ENCODE measurements around the gene SLA2.
A peak's percentile ranks its signal among the peaks of the same experiment; 100 is the strongest.
"Not testable (repeated sequence)": the region's sequence is repeated elsewhere in the genome, so short reads cannot be mapped to it uniquely, and the experiment has no call there.

Gene SLA2

DNA sequence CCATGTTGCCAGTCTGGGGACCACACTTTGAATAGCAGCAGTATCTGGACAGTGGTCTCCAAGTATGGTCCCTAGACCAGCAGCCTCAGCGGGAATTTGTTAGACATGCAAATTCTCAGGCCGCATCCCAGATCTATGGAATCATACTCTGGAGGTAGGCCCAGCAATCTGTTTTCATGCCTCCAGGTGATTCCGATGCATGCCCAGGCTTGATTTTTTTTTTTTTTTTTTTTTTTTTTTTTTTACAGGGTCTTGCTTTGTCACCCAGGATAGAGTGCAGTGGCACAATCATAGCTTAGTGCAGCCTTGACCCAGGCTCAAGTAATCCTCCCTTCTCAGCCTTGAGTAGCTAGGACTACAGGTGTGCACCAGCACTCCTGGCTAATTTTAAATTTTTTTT lies 682 bp upstream of the SLA2 start:
- DNase-seq (ENCODE audit: low read depth in 2 of 2, low spot score in 1 of 2) = no peak

DNA sequence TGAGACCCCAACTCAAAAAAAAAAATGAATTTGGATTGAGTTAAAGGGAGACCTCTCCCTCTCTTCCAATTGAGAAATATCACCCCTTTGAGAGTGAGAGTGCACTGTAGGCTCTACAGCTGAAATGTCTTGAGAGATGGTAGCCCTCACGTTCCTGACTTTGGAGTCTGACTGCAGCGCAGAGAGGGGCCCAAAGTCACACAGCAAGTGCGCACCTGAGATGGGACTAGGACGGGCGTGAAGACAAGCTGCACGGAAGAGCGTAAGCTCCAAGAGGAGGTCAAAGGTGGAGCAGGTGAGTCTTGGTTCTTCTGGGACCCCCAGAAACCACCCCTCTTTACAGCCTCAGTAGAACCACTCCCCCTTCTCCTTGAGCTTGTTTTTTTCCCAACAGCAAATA lies 643 bp downstream of the SLA2 start:
- no peak for DNase-seq (ENCODE audit: low read depth in 2 of 2, low spot score in 1 of 2)

DNA sequence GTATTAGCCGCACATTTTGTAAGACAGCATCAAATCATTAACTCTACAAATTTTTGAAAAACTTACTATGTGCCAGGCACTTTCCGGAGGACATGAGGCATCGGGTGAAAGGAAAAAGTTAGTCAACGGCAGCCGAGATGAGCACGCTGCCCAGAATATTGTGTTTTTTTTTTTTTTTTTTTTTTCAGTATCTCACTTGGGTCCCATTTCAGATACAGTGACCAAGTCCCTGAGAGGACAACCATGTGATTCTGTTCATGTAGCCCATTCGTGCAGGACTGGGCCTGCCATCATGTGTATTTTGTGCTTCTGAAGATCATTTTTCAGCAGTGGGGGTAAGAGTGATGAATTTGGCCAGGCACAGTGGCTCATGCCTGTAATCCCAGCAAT lies 1.3 kb downstream of the SLA2 start:
- peak; percentile 20 to 38 for DNase-seq (ENCODE audit: low read depth in 2 of 2, low spot score in 1 of 2)

DNA sequence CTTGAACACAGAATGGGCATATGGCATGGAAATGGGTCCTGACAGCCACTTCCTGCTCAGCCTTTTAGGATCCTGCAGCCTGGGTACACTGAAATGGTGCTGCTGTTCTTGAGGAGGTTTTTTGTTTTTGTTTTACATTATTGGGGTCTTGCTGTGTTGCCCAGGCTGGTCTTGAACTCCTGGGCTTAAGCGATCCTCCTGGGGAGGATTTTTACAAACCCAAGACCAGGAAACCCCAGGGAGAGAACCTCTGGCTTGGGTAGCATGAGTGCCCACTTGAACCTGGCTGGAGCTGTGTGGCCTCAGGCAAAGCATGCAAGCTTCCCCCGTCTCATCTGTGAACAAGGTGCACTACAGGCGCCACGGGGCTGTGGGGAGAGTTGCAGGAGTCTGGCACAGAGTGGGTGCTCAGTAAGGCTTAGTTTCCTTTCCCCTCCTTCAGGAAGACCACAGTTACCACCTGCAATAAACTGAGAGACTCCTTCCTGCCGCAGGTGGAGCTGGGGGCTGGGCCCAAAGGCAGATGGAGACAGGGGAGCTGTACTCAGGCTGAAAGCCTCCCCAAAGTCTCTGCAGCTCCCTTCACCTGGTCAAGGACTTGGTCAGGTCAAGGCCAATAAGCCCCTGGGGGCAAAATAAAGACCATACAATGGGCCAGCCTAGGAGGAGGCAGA lies 1.8 kb downstream of the SLA2 start:
- peak; percentile 17 to 47 for DNase-seq (ENCODE audit: low read depth in 2 of 2, low spot score in 1 of 2)

DNA sequence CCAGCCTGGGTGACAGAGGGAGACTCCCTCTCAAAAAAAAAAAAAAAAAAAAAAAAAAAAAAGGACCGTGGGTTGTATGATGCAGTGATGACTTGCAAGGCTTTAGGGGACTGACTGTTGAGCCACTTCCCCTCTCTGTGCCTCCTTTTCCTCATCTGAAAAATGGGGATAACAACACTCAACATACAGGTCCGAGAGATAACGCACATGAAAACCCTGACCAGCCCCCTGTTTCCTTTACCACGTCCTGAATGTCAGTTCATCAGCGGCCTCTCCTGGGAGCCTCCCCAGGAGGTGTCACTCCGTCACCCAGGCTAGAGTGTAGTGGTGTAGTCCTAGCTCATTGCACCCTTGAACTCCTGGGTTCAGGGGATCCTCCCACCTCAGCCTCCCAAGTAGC lies 3.9 kb downstream of the SLA2 start:
- DNase-seq (ENCODE audit: low read depth in 2 of 2, low spot score in 1 of 2) = no peak

DNA sequence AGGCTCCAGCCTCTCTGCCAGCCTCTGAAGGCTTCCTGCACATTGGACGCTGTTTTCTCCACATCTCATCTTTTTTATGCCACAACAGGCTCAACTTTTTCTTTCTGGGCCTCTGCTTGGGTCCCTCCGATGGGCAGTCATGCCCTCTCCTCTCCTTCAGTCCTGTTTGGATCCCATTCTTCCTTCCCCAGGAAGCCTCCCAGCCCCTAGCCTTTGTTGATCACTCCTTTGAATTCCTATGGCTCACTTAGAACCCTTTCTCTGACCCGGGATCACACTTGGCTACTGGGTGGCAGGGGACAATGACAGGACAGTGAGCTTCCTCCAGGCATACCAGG lies 4.5 kb downstream of the SLA2 start:
- DNase-seq (ENCODE audit: low read depth in 2 of 2, low spot score in 1 of 2) = no peak

DNA sequence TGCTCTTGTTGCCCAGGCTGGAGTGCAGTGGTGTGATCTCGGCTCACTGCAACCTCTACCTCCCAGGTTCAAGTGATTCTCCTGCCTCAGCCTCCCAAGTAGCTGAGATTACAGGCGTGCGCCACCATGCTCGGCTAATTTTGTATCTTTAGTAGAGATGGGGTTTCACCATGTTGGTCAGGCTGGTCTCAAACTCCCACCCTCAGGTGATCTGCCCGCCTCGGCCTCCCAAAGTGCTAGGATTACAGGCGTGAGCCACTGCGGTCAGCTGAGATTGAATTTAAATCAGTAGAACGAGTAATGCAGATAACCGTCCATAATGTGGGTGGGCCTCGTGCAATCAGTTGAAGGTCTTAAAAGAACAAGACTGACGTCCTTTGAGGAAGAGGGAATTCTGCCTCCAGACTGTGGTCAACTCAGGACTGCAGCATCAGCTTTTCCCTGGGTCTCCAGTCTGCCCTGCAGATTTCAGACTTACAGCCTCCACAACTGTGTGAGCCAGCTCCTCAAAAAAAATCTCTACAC lies 7.1 kb downstream of the SLA2 start:
- DNase-seq (ENCODE audit: low read depth in 2 of 2, low spot score in 1 of 2) = not testable (repeated sequence)

DNA sequence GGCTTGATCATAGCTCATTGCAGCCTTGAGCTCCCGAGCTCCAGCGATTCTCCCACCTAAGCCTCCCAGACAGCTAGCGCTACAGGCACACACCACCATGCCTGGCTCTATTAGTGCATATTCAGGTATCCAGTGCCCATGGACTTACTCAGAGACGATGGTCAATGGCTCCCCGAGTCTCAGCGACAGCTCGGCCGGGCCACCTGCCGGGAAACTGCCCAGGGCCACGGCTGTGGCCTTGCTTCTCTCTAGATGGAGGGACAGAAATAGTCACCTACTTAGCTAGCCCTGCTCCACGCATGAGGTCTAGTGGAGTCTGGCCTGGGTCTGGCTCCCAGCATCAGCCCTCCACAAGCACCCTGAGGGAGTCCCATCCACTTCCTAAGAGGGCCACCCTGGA lies 11.7 kb downstream of the SLA2 start:
- no peak for DNase-seq (ENCODE audit: low read depth in 2 of 2, low spot score in 1 of 2)

DNA sequence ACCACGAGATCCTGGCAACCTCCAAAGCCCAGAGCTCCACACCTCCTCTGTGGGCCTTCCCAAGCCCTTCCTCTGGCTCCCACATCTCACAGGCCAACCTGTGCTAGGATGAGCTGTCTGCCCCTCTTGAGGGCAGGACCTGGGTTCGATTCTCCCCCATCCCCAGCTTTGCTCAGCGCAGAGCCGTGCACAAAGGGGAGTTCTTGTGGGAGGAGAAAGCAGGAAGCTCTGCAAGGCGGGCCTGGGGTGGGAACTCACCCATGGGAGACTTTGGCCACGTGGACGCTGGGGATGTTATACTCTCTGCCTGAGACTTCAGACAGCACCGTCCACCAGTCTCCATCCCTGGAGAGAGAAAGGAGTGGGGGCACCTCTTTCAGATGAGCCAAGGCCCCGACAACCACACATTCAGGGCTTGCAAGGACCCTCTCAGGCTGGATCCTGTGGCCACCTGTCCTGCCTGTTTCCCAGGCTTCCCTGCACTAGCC lies 12.7 kb downstream of the SLA2 start:
- no peak for DNase-seq (ENCODE audit: low read depth in 2 of 2, low spot score in 1 of 2)

DNA sequence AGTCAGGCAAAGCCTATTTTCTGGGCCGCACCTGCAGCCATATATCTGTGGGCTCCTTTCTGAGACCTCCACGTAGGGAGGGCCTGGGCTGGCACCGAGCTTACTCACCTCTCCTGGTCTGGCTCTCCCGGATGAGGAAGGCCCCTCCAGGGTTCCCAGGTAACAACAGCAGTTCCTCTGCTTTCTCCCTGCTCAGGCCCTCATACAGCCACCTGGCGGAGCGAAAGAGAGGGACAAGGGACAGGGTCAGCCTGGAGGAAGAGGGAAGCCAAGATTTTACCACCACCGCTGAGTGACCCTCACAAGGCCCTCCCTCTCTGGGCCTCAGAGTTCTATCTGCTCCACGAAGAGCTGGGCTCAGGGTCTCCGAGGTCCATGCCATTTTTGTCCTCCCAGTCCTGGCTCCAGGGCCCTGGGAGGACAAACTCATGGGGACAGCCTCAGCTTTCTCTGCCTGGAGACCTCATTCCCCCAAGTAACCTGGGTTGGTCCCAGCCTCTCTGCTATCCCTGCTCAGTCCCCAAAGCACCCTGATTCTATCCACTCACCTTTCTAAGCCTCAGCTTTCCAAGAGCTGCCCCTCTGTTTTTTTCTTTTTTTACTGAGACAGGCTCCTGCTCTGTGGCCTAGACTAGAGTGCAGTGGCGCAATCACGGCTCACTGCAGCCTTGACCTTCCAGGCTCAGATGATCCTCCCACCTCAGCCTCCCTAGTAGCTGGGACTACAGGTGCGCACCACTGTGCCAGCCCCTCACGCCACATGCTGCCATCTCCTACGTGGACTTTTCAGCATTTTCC lies 13.3 kb downstream of the SLA2 start:
- no peak for DNase-seq (ENCODE audit: low read depth in 2 of 2, low spot score in 1 of 2)

DNA sequence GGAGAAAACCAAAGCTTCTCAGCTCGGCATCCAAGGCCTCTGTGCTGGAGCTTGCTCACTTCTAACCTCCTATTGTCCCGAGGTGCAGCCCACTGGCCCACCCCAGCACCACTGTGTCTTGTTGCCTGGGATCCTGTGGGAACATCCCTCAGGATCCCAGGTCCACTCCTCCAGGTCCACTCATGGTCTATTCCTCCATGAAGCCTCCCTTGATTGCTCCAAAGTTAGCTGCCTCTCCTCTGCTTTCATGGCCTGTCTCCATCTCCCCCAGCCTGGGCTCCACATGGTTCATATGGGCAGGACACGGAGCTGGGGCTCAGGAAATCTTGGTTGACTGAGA lies 13.9 kb downstream of the SLA2 start:
- no peak for DNase-seq (ENCODE audit: low read depth in 2 of 2, low spot score in 1 of 2)

DNA sequence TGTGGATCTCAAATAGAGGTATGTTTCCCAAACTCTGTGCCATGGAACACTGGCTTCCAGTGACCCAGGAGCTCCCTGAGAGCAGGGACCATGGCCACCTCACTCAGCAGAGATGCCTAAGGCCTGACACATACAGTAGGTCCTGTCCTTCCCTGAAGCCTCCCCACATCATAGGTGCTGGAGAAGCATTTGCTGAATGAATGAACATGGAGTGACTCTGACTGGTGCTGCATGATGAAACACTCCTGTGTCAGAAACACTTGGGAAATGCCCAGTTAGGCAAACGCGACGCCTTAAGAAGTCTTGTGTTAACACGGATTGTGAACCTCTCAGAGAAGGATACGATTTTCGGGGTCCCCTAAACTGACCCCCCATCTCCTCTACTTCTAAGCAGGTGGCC lies 14.3 kb downstream of the SLA2 start:
- DNase-seq (ENCODE audit: low read depth in 2 of 2, low spot score in 1 of 2) = no peak

DNA sequence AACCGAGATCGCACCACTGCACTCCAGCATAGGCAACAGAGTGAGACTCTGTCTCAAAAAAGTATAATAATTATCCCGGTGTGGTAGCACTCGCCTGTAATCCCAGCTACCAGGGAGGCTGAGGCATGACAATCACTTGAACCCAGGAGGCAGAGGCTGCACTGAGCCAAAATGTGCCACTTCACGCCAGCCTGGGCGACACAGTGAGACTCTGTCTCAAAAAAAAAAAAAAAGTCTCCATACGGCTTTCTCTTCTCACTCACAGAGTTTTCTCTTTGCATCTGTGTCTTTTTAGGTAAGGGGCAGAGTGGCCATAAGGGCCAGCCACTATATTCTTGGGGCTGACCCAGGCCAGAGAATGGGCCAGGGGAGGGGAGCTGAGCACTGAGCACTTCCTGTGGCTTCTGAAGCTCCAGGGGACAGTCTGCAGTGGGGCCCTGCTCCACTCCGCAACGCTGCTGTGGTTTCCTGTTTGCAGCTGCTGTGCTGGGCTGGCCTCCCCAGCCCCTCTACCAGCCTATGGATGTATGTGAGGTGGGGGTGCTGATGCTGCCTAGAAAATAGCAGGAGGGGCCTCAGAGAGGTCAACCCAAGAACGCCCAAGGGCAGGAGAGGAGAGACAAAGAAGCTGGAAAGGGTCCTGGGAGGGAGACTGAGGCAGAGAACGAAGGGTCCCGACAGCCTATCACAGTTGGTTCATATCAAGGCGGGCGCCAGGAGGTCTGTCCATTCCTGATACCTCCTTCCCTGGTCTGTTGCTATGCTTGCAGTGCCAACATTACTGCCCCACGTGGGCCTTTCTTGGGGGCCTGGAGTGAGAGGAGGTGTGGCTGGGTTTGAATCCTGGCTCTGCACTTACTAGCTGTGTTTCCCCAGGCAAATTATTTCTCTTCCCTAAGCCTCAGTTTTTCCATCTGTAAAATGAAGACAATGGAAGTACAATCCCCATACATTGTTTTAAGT lies 16.0 kb downstream of the SLA2 start:
- peak in 1 of 2 donors; percentile 7 for DNase-seq (ENCODE audit: low read depth in 2 of 2, low spot score in 1 of 2)

DNA sequence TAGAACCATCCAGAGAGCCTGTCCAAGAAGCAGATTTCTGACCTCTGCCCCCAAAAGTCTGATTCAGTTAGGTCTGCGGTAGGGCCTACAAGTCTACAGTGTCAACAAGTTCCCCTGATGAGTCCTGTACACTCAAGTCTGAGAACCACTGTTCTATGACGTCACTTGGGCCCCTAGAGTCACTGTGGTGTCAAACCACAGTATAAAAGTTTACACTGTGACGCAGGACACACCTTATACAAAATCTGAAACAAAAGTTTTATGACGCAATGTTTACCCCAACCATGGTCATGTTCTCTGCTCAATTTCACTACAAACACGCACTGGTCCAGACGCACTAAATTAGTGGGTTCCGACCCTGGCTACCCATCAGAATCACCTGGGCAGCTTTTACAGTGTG lies 17.9 kb downstream of the SLA2 start:
- peak in 1 of 2 donors; percentile 29 for DNase-seq (ENCODE audit: low read depth in 2 of 2, low spot score in 1 of 2)

DNA sequence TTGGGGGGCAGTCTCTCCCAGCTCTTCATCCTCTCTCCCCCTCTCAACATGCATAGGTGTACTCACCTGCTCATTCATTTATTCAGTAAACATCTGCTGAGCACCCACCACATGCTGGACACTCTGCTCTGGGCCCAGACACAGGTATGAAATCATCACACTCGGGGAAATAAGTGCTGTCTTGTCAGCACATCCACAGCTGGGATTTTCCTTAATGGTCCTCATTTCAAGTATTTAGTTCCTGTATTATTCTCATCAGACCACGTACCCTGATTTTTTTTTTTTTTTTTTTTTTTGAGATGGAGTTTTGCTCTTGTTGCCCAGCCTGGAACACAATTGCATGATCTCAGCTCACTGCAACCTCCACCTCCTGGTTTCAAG lies 21.1 kb downstream of the SLA2 start:
- DNase-seq (ENCODE audit: low read depth in 2 of 2, low spot score in 1 of 2) = no peak

DNA sequence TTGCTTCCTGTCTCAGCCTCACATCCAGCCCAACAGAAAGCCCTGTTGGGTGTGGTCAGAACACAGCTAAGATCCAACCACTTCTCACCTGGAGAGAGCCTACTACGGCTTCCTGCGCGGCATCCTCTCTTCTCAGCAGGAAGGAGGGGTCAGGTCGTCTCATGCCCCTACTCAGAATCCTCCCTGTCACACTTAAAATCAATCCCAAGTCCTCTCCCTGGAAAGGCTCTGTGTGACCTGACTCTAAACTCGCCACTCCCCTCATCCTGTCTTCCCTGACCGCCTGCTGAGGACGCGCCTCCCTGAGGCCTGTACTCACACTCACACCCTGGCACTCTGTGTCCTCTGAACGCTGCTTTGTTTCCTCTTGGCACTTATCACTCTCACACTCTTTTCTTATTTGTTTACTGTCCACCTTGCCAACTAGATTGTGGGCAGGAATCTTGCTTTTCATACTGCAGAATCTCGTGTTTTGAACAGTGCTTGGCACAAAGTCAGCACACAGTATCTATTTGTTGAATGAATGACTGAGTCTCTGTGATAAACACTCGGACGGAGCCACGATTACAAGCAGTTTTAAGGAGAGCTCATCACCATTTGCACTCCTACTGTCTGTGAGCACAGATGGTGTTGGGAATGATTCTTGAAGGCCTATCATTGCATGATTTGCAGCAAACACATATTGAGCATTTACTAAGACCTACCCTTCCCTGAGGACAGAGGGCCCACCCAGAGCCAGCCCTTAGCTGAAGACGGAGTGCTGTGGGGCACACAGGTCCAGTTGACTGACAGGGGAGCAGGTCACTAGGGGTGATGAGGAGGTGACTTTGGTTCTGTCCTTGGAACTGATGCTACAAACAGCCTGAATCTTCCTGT lies 21.7 kb downstream of the SLA2 start:
- DNase-seq (ENCODE audit: low read depth in 2 of 2, low spot score in 1 of 2) = no peak

DNA sequence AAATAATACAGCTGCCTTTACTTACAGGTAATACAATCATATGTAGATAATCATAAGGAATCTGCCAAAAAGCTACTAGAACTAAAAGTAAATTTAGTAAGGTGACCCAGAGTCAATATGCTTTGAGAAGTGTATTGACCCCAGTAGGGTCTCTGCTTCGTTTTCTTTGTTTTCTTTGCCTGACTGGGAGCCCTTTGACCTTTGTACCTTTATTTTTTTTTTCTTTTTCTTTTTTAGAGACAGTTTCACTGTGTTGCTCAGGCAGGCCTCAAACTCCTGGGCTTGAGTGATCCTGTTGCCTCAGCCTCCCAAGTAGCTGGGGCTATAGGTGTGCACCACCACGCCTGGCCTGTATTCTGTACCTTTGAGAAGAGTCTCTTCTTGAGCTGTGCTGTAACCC lies 22.6 kb downstream of the SLA2 start:
- DNase-seq (ENCODE audit: low read depth in 2 of 2, low spot score in 1 of 2) = no peak

DNA sequence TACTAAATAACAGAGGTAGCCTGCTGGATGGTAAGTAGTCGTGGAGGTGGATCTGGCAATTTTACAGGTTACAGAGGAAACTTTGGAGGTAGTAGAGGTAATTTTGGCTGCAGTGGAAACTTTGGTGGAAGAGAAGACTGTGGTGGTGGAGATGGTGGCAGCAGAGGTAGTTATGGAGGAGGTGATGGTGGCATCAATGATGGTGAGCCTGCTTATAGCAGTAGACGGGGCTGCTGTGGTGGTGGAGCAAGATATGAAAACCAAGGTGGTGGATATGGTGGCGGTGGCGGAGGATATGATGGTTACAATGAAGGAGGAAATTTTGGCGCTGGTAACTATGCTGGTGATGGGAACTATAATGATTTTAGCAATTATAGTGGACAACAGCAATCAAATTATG lies 25.1 kb downstream of the SLA2 start:
- no peak for DNase-seq (ENCODE audit: low read depth in 2 of 2, low spot score in 1 of 2)

DNA sequence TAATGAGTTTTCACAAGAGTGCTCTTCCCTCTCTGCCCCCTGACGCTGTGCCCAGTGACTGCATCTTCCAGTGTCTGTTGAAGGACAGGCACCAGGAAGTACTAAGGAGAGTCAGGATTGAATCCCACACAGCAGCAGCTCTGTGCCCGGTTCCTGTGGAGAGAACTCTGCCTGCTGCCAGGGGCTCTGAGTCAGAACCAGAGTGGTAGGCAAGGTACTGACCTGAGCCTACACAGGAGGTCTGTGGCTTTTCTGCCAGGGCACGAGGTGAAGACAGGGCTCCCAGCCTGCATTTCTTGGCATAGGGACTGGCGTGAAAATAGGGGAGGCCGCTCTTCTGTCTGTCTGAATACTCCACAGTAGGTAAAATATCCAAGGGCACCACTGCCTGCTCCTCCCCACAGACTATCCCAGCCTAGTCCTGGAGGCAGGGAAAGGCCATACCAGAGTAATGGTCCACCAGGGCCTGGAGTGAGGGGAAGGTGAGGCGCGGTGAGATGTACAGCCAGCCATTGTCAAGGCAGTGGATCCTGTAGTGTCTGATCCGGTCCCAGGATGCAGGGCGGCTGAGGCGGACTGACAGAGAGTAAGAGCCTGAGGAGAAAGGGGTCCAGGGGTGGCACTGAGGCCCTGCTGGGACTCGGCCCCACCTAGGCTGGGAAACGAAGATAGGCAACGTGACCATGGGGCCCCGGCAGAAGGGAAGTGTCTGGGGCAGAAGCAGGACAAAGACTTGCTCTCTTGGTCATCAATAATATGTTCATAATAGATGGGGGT lies 31.0 kb downstream of the SLA2 start:
- no peak for DNase-seq (ENCODE audit: low read depth in 2 of 2, low spot score in 1 of 2)

DNA sequence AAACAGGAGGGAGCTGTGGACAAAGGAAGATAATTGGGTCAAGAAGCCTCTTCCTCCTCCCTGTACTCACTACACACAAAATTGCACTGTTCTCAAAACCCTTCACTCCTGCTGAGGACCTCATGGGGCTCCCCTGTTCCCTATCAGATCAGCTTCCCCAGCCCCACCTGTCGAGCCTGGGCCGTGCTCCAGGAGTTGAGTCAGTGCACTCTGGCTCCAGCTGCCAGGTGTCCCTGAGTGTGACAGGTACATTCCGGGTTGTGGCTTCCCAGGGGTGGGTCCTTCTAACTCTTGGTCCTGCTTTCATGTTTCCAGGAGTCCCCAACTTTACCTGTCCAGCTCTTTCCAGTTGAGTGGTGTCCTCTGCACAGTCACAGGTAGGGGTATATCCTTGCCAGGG lies 32.0 kb downstream of the SLA2 start:
- no peak for DNase-seq (ENCODE audit: low read depth in 2 of 2, low spot score in 1 of 2)

Measured in stimulated activated CD8-positive, alpha-beta memory T cell treated with anti-CD3 and anti-CD28 coated beads, Interleukin-4, amount 100 ng/mL, for 4 hours (primary cell).